IPS-18a (cell line): ENCODE measurements around the gene KRAS.

Experiments
- H3K27ac ChIP-seq: one replicate; pipeline ENCODE4 v1.5.1; 2013; ENCODE audit warnings: low read length
- H3K27me3 ChIP-seq: one replicate; pipeline ENCODE4 v1.6.1; 2013; ENCODE audit warnings: mild to moderate bottlenecking, low read length; ENCODE audit not compliant: control insufficient read depth, insufficient read depth
- H3K36me3 ChIP-seq: one replicate; pipeline ENCODE4 v1.6.1; 2013; ENCODE audit warnings: low read depth, low read length; ENCODE audit not compliant: control insufficient read depth
- H3K4me1 ChIP-seq: one replicate; pipeline ENCODE4 v1.6.1; 2013; ENCODE audit warnings: low read depth, low read length; ENCODE audit not compliant: control insufficient read depth
- H3K4me3 ChIP-seq: one replicate; pipeline ENCODE4 v1.5.1; 2013; ENCODE audit warnings: low read length
- H3K9ac ChIP-seq: one replicate; pipeline ENCODE4 v1.6.1; 2013; ENCODE audit warnings: mild to moderate bottlenecking, low read length, moderate library complexity
- H3K9me3 ChIP-seq: one replicate; pipeline ENCODE4 v1.6.1; 2013; ENCODE audit warnings: low read depth, low read length; ENCODE audit not compliant: control insufficient read depth

KRAS gene

GRCh38 chr12:25254271-25254880 lies 3.6 kb upstream of the KRAS start:
- Histone ChIP-seq H3K9me3 (no peaks in the 10 kb centered on the region), H3K4me1 (peaks cover 17% of the 10 kb centered on the region), H3K4me3 (no peak overlapping the region), H3K27me3 (peaks cover 17% of the 10 kb centered on the region), H3K27ac (no peak overlapping the region), H3K9ac (no peak overlapping the region), H3K36me3 (no peaks in the 10 kb centered on the region)

- Histone ChIP-seq H3K4me3 (no peak overlapping the region), H3K4me1 (peaks cover 17% of the 10 kb centered on the region), H3K9me3 (no peaks in the 10 kb centered on the region), H3K9ac (no peak overlapping the region), H3K27ac (no peak overlapping the region), H3K27me3 (peaks cover 17% of the 10 kb centered on the region), H3K36me3 (no peaks in the 10 kb centered on the region)
Measured at GRCh38 chr12:25253371-25254068, 2.8 kb upstream of the KRAS start.

- Histone ChIP-seq H3K9me3 (no peaks in the 10 kb centered on the region), H3K4me3 (no peak overlapping the region), H3K36me3 (no peaks in the 10 kb centered on the region), H3K4me1 (peaks cover 13% of the 10 kb centered on the region), H3K27me3 (peaks cover 17% of the 10 kb centered on the region), H3K9ac (no peak overlapping the region), H3K27ac (no peak overlapping the region)
Measured at GRCh38 chr12:25252946-25253345, 2.2 kb upstream of the KRAS start.

- H3K4me3 ChIP-seq, result peak overlapping the region; percentile 83
- no peak overlapping the region for H3K27ac ChIP-seq
- H3K9ac ChIP-seq, result peak overlapping the region; percentile 65
Measured at GRCh38 chr12:25251769-25252168, 1.0 kb upstream of the KRAS start.

GRCh38 chr12:25249931-25250738 lies 594 bp downstream of the KRAS start:
- Histone ChIP-seq H3K9ac (peak overlapping the region; percentile 65), H3K9me3 (no peaks in the 10 kb centered on the region), H3K36me3 (no peaks in the 10 kb centered on the region), H3K4me3 (peak overlapping the region; percentile 83), H3K27me3 (peaks cover 17% of the 10 kb centered on the region), H3K27ac (no peak overlapping the region), H3K4me1 (peaks cover 4% of the 10 kb centered on the region)

More at GRCh38 chr12:25251769-25252168, 1.0 kb upstream of the KRAS start:
- Histone ChIP-seq H3K4me1 (peaks cover 4% of the 10 kb centered on the region), H3K36me3 (no peaks in the 10 kb centered on the region), H3K27me3 (peaks cover 17% of the 10 kb centered on the region), H3K9me3 (no peaks in the 10 kb centered on the region)

GRCh38 chr12:25248732-25249131 lies 2.0 kb downstream of the KRAS start:
- H3K36me3 ChIP-seq, result peaks cover 7% of the 10 kb centered on the region
- H3K4me3 ChIP-seq, result no peak overlapping the region
- no peak overlapping the region for H3K9ac ChIP-seq

GRCh38 chr12:25248137-25248536 lies 2.6 kb downstream of the KRAS start:
- Histone ChIP-seq H3K9me3 (no peaks in the 10 kb centered on the region), H3K4me3 (no peak overlapping the region), H3K27me3 (peaks cover 14% of the 10 kb centered on the region), H3K27ac (no peak overlapping the region), H3K36me3 (peaks cover 7% of the 10 kb centered on the region), H3K4me1 (peaks cover 4% of the 10 kb centered on the region), H3K9ac (no peak overlapping the region)

More at GRCh38 chr12:25248732-25249131, 2.0 kb downstream of the KRAS start:
- no peaks in the 10 kb centered on the region for H3K9me3 ChIP-seq
- peaks cover 4% of the 10 kb centered on the region for H3K4me1 ChIP-seq
- no peak overlapping the region for H3K27ac ChIP-seq
- H3K27me3 ChIP-seq, result peaks cover 17% of the 10 kb centered on the region

- no peak overlapping the region for H3K9ac ChIP-seq
- H3K27me3 ChIP-seq, result no peaks in the 10 kb centered on the region
- H3K9me3 ChIP-seq, result no peaks in the 10 kb centered on the region
- peaks cover 7% of the 10 kb centered on the region for H3K36me3 ChIP-seq
- no peak overlapping the region for H3K4me3 ChIP-seq
- peaks cover 4% of the 10 kb centered on the region for H3K4me1 ChIP-seq
- no peak overlapping the region for H3K27ac ChIP-seq
Measured at GRCh38 chr12:25245491-25245890, 5.2 kb downstream of the KRAS start.

- no peaks in the 10 kb centered on the region for H3K27me3 ChIP-seq
- H3K36me3 ChIP-seq, result peaks cover 11% of the 10 kb centered on the region
- H3K9ac ChIP-seq, result no peak overlapping the region
- H3K9me3 ChIP-seq, result no peaks in the 10 kb centered on the region
- H3K4me1 ChIP-seq, result no peaks in the 10 kb centered on the region
- H3K27ac ChIP-seq, result no peak overlapping the region
- no peak overlapping the region for H3K4me3 ChIP-seq
Measured at GRCh38 chr12:25243680-25243990, 7.1 kb downstream of the KRAS start.

- no peaks in the 10 kb centered on the region for H3K4me1 ChIP-seq
- H3K27me3 ChIP-seq, result no peaks in the 10 kb centered on the region
- H3K4me3 ChIP-seq, result no peak overlapping the region
- no peaks in the 10 kb centered on the region for H3K9me3 ChIP-seq
- peaks cover 11% of the 10 kb centered on the region for H3K36me3 ChIP-seq
- H3K9ac ChIP-seq, result no peak overlapping the region
- H3K27ac ChIP-seq, result no peak overlapping the region
Measured at GRCh38 chr12:25242981-25243679, 7.6 kb downstream of the KRAS start.
